Measurements from ENCODE around the gene MORC3.
"Not testable (repeated sequence)": the region's sequence is repeated elsewhere in the genome, so short reads cannot be mapped to it uniquely, and the experiment has no call there.

Gene MORC3

GRCh38 chr21:36325373-36326010 is 5.5 kb downstream of the MORC3 start:
- DNase-seq (ENCODE audit: low spot score) = no peak

- peak; percentile 53 for DNase-seq (ENCODE audit: low spot score)
These were observed 10.9 kb downstream of the MORC3 start for GRCh38 chr21:36330904-36331303.

- peak; percentile 55 for DNase-seq (ENCODE audit: low spot score)
These were observed 17.1 kb downstream of the MORC3 start for GRCh38 chr21:36337099-36337509.

GRCh38 chr21:36338975-36339374 is 19.0 kb downstream of the MORC3 start:
- DNase-seq (ENCODE audit: low spot score) = no peak

GRCh38 chr21:36342581-36342980 is 22.6 kb downstream of the MORC3 start:
- DNase-seq (ENCODE audit: low spot score) = not testable (repeated sequence)

GRCh38 chr21:36344931-36345330 is 24.9 kb downstream of the MORC3 start:
- no peak for DNase-seq (ENCODE audit: low spot score)

- no peak for DNase-seq (ENCODE audit: low spot score)
These were observed 27.4 kb downstream of the MORC3 start for GRCh38 chr21:36347278-36347961.

- no peak for DNase-seq (ENCODE audit: low spot score)
These were observed 27.9 kb downstream of the MORC3 start for GRCh38 chr21:36347962-36348328.

- no peak for DNase-seq (ENCODE audit: low spot score)
These were observed 29.3 kb downstream of the MORC3 start for GRCh38 chr21:36349315-36349714.

- DNase-seq (ENCODE audit: low spot score) = peak; percentile 41
These were observed 30.4 kb downstream of the MORC3 start for GRCh38 chr21:36350282-36350910.

GRCh38 chr21:36354918-36355680 is 35.1 kb downstream of the MORC3 start:
- DNase-seq (ENCODE audit: low spot score) = no peak

- DNase-seq (ENCODE audit: low spot score) = no peak
These were observed 35.9 kb downstream of the MORC3 start for GRCh38 chr21:36355868-36356267.

- no peak for DNase-seq (ENCODE audit: low spot score)
These were observed 39.2 kb downstream of the MORC3 start for GRCh38 chr21:36359185-36359584.

GRCh38 chr21:36369064-36369685 is 49.2 kb downstream of the MORC3 start:
- DNase-seq (ENCODE audit: low spot score) = no peak

- DNase-seq (ENCODE audit: low spot score) = no peak
These were observed 56.0 kb downstream of the MORC3 start for GRCh38 chr21:36375994-36376393.

- no peak for DNase-seq (ENCODE audit: low spot score)
These were observed 57.4 kb downstream of the MORC3 start for GRCh38 chr21:36377391-36377842.

- DNase-seq (ENCODE audit: low spot score) = no peak
These were observed 59.3 kb downstream of the MORC3 start for GRCh38 chr21:36379251-36379650.

GRCh38 chr21:36381841-36382589 is 62.0 kb downstream of the MORC3 start:
- DNase-seq (ENCODE audit: low spot score) = no peak

- DNase-seq (ENCODE audit: low spot score) = not testable (repeated sequence)
These were observed 62.7 kb downstream of the MORC3 start for GRCh38 chr21:36382722-36383121.

- DNase-seq (ENCODE audit: low spot score) = no peak
These were observed 64.9 kb downstream of the MORC3 start for GRCh38 chr21:36384885-36385232.

- peak; percentile 82 for DNase-seq (ENCODE audit: low spot score)
These were observed 65.4 kb downstream of the MORC3 start, which contains the start of gene CHAF1B for GRCh38 chr21:36385233-36386030. Gene CHAF1B (plus strand): TSS chr21:36385392. CDS start chr21:36386137, 745 bp downstream.
